Aorta (tissue), 5 donors: ENCODE results near the gene ARMH4. TPM values are rescaled to one million over a fixed set of nuclear protein-coding genes. Genes with fewer than 3 reads are reported as not detected.
A peak's percentile ranks its signal among the peaks of the same experiment; 100 is the strongest.

Source experiments
- ATAC-seq: fragments of 200-7000 bp; cut with Tn5 transposase; one replicate; pipeline ENCODE4 v1.9.1; 2022; ENCODE audit warnings: moderate library complexity; ENCODE audit not compliant: low FRiP score
- DNase-seq, 2 donors: peaks; one replicate each; pipeline ENCODE4 v3.0.0-alpha.2; 2020
- H3K27ac ChIP-seq, 2 donors: one replicate each; pipeline ENCODE4 v1.5.1; 2013; ENCODE audit warnings: low read length in 2 of 2, mild to moderate bottlenecking in 2 of 2, moderate library complexity in 2 of 2, control low read depth in 1 of 2, inconsistent platforms in 1 of 2, low read depth in 1 of 2
- H3K27me3 ChIP-seq, 2 donors: one replicate each; pipeline ENCODE4 v1.6.1; 2013; ENCODE audit warnings: control low read depth in 1 of 2, low read length in 1 of 2, mild to moderate bottlenecking in 1 of 2, moderate library complexity in 1 of 2; ENCODE audit not compliant: insufficient read depth in 2 of 2, control insufficient read depth in 1 of 2
- H3K36me3 ChIP-seq, 2 donors: one replicate each; pipeline ENCODE4 v1.6.1; 2013; ENCODE audit warnings: control low read depth in 1 of 2, low read length in 1 of 2, mild to moderate bottlenecking in 1 of 2; ENCODE audit not compliant: insufficient read depth in 2 of 2, control insufficient read depth in 1 of 2
- H3K4me1 ChIP-seq, 2 donors: one replicate each; pipeline ENCODE4 v1.6.1; 2013; ENCODE audit warnings: low read length in 2 of 2, control low read depth in 1 of 2, mild to moderate bottlenecking in 1 of 2, moderate library complexity in 1 of 2; ENCODE audit not compliant: insufficient read depth in 2 of 2, control insufficient read depth in 1 of 2
- H3K4me3 ChIP-seq, 2 donors: one replicate each; pipeline ENCODE4 v1.5.1; 2013; ENCODE audit warnings: low read length in 2 of 2, control low read depth in 1 of 2, mild to moderate bottlenecking in 1 of 2
- H3K9me3 ChIP-seq: one replicate; pipeline ENCODE4 v1.6.1; 2013; ENCODE audit warnings: mild to moderate bottlenecking, low read length; ENCODE audit not compliant: control insufficient read depth
- WGBS, 2 donors: extraction: QIAGEN DNeasy Blood & Tissue Kit; methylation state at CpG; one replicate each; pipeline ENCODE4 v1.1.7; 2013; 5-methylcytosine and 5-hydroxymethylcytosine counted together
- intact Hi-C, 2 donors: fragments of 100-400 bp; cut with DNase I; formaldehyde crosslinking; loops; one replicate each; pipeline versions ENCODE4 v1.14.2 to v1.15.0; 2022
- polyA plus RNA-seq, 2 donors: library from polyadenylated mRNA; stranded (reverse); fragments of 200-250 nt; gene quantifications; one replicate each; pipeline ENCODE4 v1.2.3, GENCODE V29; 2013
- total RNA-seq, 2 donors: library from RNA; stranded (reverse); fragmentation: NEBNext Ultra II Directional; extraction: Animal tissue kit (Norgen Biotek cat#: 25700); gene quantifications; one replicate each; pipeline ENCODE4 v1.2.1, GENCODE V29; 2021
- donor health status: healthy with polysubstance abuse.
- donor health status: Bipolar disorder and iron deficiency.
- donor health status: DM: no; HTN: no; CAD: no.
- donor health status: DM: no; HTN: no; CAD: no.
- donor health status: DM: yes; HTN: yes; CAD: no.

Gene ARMH4
- total and polyA plus RNA-seq, 4 donors = 0.92 to 14.6 (median 5.1) TPM

DNA sequence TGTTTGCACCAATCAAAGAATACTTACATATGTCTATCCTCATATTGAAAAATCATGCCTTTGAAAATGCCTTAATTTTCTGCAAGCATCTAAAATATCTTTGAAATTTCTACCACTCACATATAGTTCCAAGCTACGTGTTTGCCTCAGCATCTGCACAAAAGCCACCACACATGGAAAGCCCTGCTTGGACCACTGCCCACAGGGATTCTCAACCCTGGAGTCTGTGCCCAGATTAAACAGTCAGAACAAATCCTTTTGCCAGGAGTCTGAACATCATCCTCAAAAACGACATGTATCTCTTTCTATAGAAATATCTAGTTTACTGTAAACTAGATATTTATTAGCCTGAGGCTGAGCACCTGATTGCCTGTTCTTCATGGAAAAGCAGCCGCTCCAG is 32.6 kb downstream of the ARMH4 start:
- H3K9me3 ChIP-seq = no peaks in the 10 kb centered on the region
- H3K27ac ChIP-seq = no peak overlapping the region
- no peak overlapping the region for H3K4me3 ChIP-seq
- WGBS, 2 donors = 46 to 52% methylated on average over 3 of the region's 3 CpGs
- peaks cover 0 to 2% of the 10 kb centered on the region in 2 donors for H3K36me3 ChIP-seq
- ATAC-seq (no peak), DNase-seq (no peak)
- intact Hi-C loops = no loop called here
- no peaks in the 10 kb centered on the region for H3K4me1 ChIP-seq
- H3K27me3 ChIP-seq = no peaks in the 10 kb centered on the region

DNA sequence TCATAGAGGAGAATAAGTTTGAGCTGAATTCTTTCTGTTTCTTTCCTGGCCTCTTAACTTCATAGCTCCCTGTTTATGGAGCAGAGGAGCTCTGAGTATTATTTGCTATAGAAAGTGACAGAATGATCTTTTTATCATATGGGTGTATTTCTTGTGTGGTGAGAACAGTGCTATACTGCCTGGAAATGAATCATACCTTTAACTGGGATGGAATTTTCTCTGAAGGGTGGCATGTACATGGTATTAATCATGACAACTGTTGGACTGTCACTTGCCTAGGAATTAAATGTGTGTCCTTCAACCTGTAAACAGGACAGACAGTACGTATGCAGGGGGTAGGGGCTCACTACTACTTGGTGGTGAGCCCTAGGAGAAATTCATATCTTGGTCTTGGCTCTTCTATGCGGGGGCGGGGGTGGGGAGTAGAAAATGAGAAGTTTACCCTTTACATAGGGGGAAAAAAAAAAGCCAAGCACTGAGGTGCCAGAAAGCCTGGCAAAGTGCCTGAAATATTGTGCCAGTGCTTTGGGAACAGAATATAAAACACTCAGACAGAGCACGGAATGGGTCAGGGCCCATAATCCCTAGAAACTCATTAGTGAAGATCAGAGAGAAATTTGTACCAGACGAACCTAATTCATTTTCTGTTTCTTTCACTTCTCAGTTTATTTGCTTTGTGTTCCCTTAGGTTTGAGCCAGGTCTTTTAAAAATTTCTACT is 33.8 kb downstream of the ARMH4 start:
- H3K9me3 ChIP-seq = no peaks in the 10 kb centered on the region
- H3K4me3 ChIP-seq = no peak overlapping the region
- H3K27ac ChIP-seq = no peak overlapping the region
- intact Hi-C loops = no loop called here
- no peaks in the 10 kb centered on the region for H3K4me1 ChIP-seq
- peaks cover 0 to 2% of the 10 kb centered on the region in 2 donors for H3K36me3 ChIP-seq
- H3K27me3 ChIP-seq = no peaks in the 10 kb centered on the region
- no peak for ATAC-seq
- 33 to 38% methylated on average over 5 of the region's 5 CpGs for WGBS, 2 donors
- DNase-seq = no peak

DNA sequence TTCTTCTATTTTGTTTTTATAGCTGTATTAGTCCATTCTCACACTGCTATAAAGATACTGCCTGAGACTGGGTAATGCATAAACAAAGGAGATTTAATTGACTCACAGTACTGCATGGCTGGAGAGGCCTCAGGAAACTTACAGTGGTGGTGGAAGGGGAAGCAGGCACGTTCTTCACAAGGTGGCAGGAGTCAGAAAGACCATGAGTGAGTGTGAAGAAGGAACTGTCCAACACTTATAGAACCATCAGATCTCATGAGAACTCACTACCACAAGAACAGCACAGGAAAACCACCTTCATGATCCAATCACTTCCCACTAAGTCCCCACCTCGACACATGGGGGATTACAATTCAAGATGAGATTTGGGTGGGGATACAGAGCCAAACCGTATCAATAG is 42.3 kb downstream of the ARMH4 start:
- DNase-seq = no peak
- Histone ChIP-seq H3K4me1 (no peaks in the 10 kb centered on the region), H3K36me3 (no peaks in the 10 kb centered on the region), H3K9me3 (no peaks in the 10 kb centered on the region), H3K27ac (no peak overlapping the region), H3K27me3 (no peaks in the 10 kb centered on the region), H3K4me3 (no peak overlapping the region)
- no peak for ATAC-seq
- intact Hi-C loops = loop anchor here (2.0 to 5.0 kb wide), 2 partner anchors 57 to 58 kb away; no protein-coding TSS in a partner anchor
- WGBS, 2 donors = 62 to 66% methylated on average over 3 of the region's 3 CpGs

DNA sequence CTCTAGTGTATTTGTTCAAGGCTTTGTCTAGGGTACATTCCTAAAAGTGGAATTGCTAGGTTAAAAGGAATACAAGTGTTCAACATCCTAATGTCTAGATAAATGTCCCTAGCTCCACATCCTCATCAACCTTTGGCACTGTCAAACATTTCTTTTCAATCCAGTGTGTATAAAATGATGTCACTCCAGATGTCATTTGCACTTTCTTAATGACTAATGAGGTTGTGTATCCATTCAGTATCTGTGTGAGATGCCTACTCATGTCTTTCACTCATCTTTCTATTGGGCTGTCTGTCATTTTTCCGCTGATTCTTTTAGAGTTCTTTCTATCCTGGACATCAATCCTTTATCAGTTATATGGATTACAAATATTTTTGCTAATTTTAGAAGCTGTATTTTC is 43.3 kb downstream of the ARMH4 start:
- intact Hi-C loops = loop anchor here (2.0 to 5.0 kb wide), 2 partner anchors 58 to 59 kb away; no protein-coding TSS in a partner anchor
- no peak overlapping the region for H3K27ac ChIP-seq
- no peak overlapping the region for H3K4me3 ChIP-seq
- DNase-seq (no peak), ATAC-seq (no peak)
- no peaks in the 10 kb centered on the region for H3K4me1 ChIP-seq
- no peaks in the 10 kb centered on the region for H3K27me3 ChIP-seq
- H3K36me3 ChIP-seq = no peaks in the 10 kb centered on the region
- H3K9me3 ChIP-seq = no peaks in the 10 kb centered on the region
- 93 to 96% methylated on average over 1 of the region's 1 CpG for WGBS, 2 donors

DNA sequence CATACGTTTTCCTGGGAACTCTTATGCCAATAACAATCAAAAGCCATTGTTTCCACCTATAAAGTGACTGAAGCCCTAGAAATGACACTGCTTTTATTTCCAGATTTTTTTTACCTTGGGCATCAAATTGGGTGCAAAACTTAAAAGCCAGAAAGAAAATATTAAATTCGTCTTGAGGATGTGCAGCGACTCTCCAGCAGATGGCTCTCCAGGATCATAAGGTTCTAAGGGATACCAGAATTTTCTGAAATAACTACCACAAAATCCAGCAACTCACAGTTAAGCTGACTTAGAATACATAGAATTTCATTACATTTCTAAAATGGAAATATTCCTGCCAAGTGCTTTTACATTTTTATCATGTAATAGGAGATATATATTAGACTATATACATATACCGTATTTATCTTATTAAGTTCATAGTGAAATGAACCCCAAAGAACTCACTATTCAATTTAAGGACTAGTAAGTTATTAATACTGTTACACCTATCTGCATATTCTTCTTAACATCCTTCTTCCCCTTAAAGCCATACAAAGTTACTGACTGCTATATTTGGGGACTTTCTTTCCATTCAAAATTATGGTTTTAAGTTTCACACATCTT is 44.0 kb downstream of the ARMH4 start:
- no peak for DNase-seq
- H3K9me3 ChIP-seq = no peaks in the 10 kb centered on the region
- H3K4me1 ChIP-seq = no peaks in the 10 kb centered on the region
- H3K4me3 ChIP-seq = no peak overlapping the region
- intact Hi-C loops = loop anchor here (2.0 to 5.0 kb wide), 2 partner anchors 59 kb away; no protein-coding TSS in a partner anchor
- no peaks in the 10 kb centered on the region for H3K36me3 ChIP-seq
- peak; percentile 60 for ATAC-seq
- no peak overlapping the region for H3K27ac ChIP-seq
- WGBS, 2 donors = 13 to 20% methylated on average over 4 of the region's 4 CpGs
- no peaks in the 10 kb centered on the region for H3K27me3 ChIP-seq

DNA sequence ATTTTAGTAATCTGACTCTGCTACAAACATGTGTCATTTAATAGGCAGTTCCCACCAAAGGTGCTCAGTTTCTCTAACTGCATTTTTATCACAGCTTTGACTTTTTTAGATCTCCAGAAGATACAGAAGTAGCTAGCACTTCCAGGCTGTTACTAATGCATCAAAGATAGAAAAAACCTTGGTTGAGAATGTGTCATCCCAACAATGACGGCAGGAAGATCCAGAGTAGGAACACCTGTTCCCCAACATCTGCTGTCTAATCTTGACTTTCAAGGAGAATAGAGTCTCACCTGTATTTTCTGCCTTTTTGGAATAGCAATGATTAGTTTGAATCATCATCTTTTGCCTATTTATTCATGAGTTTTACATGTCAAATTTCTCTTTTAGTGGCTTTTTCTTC is 45.0 kb downstream of the ARMH4 start:
- no peaks in the 10 kb centered on the region for H3K36me3 ChIP-seq
- no peaks in the 10 kb centered on the region for H3K27me3 ChIP-seq
- H3K27ac ChIP-seq = no peak overlapping the region
- 87 to 91% methylated on average over 1 of the region's 1 CpG for WGBS, 2 donors
- no peak for ATAC-seq
- H3K9me3 ChIP-seq = no peaks in the 10 kb centered on the region
- intact Hi-C loops = loop anchor here in 1 of 2 donors (5.0 kb wide), 1 partner anchor 60 kb away; no protein-coding TSS in a partner anchor
- H3K4me3 ChIP-seq = no peak overlapping the region
- DNase-seq = no peak
- H3K4me1 ChIP-seq = no peaks in the 10 kb centered on the region

DNA sequence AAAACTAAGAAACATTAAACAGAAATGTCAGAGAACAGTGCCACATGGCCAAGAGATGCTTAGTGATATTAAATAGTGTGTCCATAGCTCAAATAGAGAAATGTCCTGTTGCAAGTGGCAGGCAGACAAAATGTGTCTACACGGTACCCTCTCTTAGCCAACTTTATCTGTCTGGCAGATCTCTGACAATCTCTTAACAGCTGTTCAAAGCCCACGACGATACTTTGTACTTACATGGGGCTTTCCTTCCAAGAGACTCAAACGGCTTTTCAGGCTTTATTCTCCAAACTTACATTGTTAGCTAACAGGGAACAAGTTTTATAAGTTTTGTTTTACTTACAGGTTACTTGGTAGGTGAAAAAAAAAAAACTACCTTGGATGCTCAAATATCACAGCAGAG is 45.6 kb downstream of the ARMH4 start:
- no peak overlapping the region for H3K27ac ChIP-seq
- intact Hi-C loops = loop anchor here in 1 of 2 donors (5.0 kb wide), 1 partner anchor 61 kb away; no protein-coding TSS in a partner anchor

DNA sequence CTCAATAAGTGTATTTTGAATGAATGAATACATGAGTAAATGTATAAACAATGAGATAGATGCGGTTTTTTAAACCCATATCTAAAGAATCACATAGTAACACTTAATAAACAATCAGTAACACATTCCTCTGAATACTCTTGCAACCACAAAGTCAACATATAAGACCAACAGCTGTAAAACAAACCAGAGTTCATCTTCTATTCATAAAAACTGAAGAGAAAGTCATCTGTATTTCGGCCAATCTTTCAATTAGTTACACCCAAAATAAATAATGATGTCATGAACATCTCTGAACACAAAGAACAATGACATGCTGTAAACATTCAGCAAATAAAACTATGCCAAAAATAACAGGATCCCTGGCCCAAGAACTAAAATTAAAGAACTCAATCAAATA is 47.2 kb downstream of the ARMH4 start:
- ATAC-seq (no peak), DNase-seq (no peak)
- H3K27me3 ChIP-seq = no peaks in the 10 kb centered on the region
- no peaks in the 10 kb centered on the region for H3K4me1 ChIP-seq
- no peak overlapping the region for H3K4me3 ChIP-seq
- H3K9me3 ChIP-seq = no peaks in the 10 kb centered on the region
- intact Hi-C loops = loop anchor here in 1 of 2 donors (5.0 kb wide), 1 partner anchor 62 kb away; no protein-coding TSS in a partner anchor
- no peak overlapping the region for H3K27ac ChIP-seq
- WGBS, 2 donors = 9 to 14% methylated on average over 2 of the region's 2 CpGs
- peaks cover 0 to 1% of the 10 kb centered on the region in 2 donors for H3K36me3 ChIP-seq

More for the DNA sequence above, 45.6 kb downstream of the ARMH4 start:
- H3K4me3 ChIP-seq = no peak overlapping the region
- no peaks in the 10 kb centered on the region for H3K36me3 ChIP-seq
- ATAC-seq = no peak
- WGBS, 2 donors = 74 to 79% methylated on average over 4 of the region's 4 CpGs
- no peaks in the 10 kb centered on the region for H3K27me3 ChIP-seq
- no peak for DNase-seq
- H3K9me3 ChIP-seq = no peaks in the 10 kb centered on the region
- H3K4me1 ChIP-seq = no peaks in the 10 kb centered on the region
